Body of pancreas (tissue), 4 donors: ENCODE data around the gene ENTPD2. TPM values are rescaled to one million over a fixed set of nuclear protein-coding genes. Genes with fewer than 3 reads are reported as not detected.
"Not testable (repeated sequence)": the region's sequence is repeated elsewhere in the genome, so short reads cannot be mapped to it uniquely, and the experiment has no call there.

Experiments used
- ATAC-seq: fragments of 150-250 bp; one replicate; pipeline ENCODE4 v1.9.1; 2016
- DNase-seq, 4 donors: peaks; one replicate each; pipeline ENCODE4 v3.0.0-alpha.2; 2019
- H3K27ac ChIP-seq, 4 donors: fragments of 200-600 bp; sonication (generic); 1 replicate in 3 of 4; 2 replicates in 1 of 4; pipeline versions ENCODE4 v1.5.1 to v1.6.1; 2016 to 2019; ENCODE audit warnings: mild to moderate bottlenecking in 1 of 4, mixed read lengths in 1 of 4, moderate library complexity in 1 of 4
- H3K27me3 ChIP-seq, 2 donors: fragments of 200-600 bp; sonication (generic); one replicate each; pipeline ENCODE4 v1.6.0; 2016; ENCODE audit warnings: mild to moderate bottlenecking in 1 of 2
- H3K36me3 ChIP-seq, 2 donors: fragments of 200-600 bp; sonication (generic); replicated peaks in 1 of 2; 2 replicates each; pipeline ENCODE4 v1.5.1; 2016; ENCODE audit warnings: low read depth in 2 of 2; ENCODE audit not compliant: insufficient read depth in 1 of 2
- H3K4me1 ChIP-seq: fragments of 200-600 bp; sonication (generic); one replicate; pipeline ENCODE4 v1.6.0; 2016
- H3K4me3 ChIP-seq, 2 donors: fragments of 200-600 bp; sonication (generic); 1 replicate in 1 of 2; 2 replicates in 1 of 2; pipeline ENCODE4 v1.5.1; 2016 to 2019
- H3K9me3 ChIP-seq, 3 donors: fragments of 200-600 bp; sonication (generic); 1 replicate in 2 of 3; 2 replicates in 1 of 3; pipeline ENCODE4 v1.5.1; 2016
- CTCF ChIP-seq, 7 experiments: fragments of 450-650 bp in 4 of 7; fragments of 200-600 bp in 3 of 7; sonication (generic) in 3 of 7; IDR thresholded peaks; one replicate each; pipeline ENCODE4 v1.5.1; 2016 to 2019; ENCODE audit warnings: antibody characterized with exemption in 7 of 7
- POLR2A ChIP-seq, 3 donors: fragments of 450-650 bp; IDR thresholded peaks; one replicate each; pipeline ENCODE4 v1.6.1; 2016; ENCODE audit warnings: antibody characterized with exemption in 3 of 3, mild to moderate bottlenecking in 2 of 3
- WGBS, 2 donors: methylation state at CpG; one replicate each; pipeline ENCODE4 v1.1.5; 2017; 5-methylcytosine and 5-hydroxymethylcytosine counted together
- intact Hi-C: fragments of 100-400 bp; cut with DNase I; formaldehyde crosslinking; loops from one replicate; pipeline ENCODE4 v1.15.1; 2023
- total RNA-seq, 2 donors: library from RNA; depleted of rRNA; stranded (reverse); fragments of >200 nt; gene quantifications; one replicate each; pipeline ENCODE4 v1.1.0, GENCODE V29; 2016

The ENTPD2 gene
- total RNA-seq, 2 donors from 2014 or later = 1.3 to 1.6 TPM

- TF ChIP-seq CTCF (IDR thresholded peaks at IDR 0.05) (peak; percentile 91 to 97 (median 94)), POLR2A (IDR thresholded peaks at IDR 0.05) (no peak)
- H3K27me3 ChIP-seq = no peaks in the 10 kb centered on the region
- 41 to 65% methylated on average over 12 to 55 of the region's 55 CpGs for WGBS, 2 donors
- peaks cover 6% of the 10 kb centered on the region for H3K4me1 ChIP-seq
- H3K27ac ChIP-seq = no peak overlapping the region
- intact Hi-C loops = loop anchor here (2.0 kb wide), 1 partner anchor 15 kb away; no protein-coding TSS in a partner anchor
- H3K9me3 ChIP-seq = no peaks in the 10 kb centered on the region
- ATAC-seq (peak; percentile 76), DNase-seq (peak; percentile 64 to 76 (median 74))
- H3K36me3 ChIP-seq = no peaks in the 10 kb centered on the region
- H3K4me3 ChIP-seq = no peak overlapping the region
These were observed 10.4 kb upstream of the ENTPD2 start for GRCh38 chr9:137064027-137064879.

DNA sequence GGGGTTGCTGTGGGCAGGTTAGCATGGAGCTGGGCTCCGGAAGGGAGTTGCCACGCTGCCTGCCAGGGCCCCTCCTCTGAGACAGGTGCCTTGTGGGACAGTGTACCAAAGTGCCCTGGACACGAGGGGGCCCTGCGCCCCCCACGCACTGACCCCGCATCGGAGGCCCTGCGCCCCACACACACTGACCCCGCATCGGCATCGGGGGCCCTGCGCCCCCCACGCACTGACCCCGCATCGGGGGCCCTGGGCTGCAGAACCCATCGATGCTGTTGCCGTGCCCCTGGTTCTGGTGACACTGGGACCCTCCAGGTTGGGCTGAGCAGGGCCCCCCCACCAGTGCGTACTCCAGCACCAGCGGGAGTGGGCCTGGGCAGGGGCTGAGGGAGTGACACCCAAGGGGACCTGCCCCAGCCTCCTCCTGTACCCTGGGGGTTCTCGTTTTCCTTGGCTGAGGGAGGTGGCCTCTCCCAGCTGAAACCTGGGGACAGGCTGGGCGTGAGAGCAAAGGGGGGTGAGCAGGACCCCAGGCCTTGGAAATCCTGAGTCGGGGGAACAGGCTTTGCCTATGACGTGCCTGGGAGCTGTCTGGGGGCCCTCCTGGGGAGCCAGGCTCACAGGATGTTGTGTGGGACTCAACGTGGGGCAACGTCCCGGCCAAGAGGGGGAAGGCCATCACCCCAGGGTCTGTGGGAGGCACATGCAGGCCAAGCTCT lies 9.6 kb upstream of the ENTPD2 start:
- no peak overlapping the region for H3K4me3 ChIP-seq
- intact Hi-C loops = loop anchor here (2.0 kb wide), 1 partner anchor 15 kb away; no protein-coding TSS in a partner anchor
- no peaks in the 10 kb centered on the region for H3K36me3 ChIP-seq
- ATAC-seq = no peak
- no peaks in the 10 kb centered on the region for H3K9me3 ChIP-seq
- H3K4me1 ChIP-seq = peaks cover 6% of the 10 kb centered on the region
- no peaks in the 10 kb centered on the region for H3K27me3 ChIP-seq
- no peak overlapping the region for H3K27ac ChIP-seq
- TF ChIP-seq CTCF (IDR thresholded peaks at IDR 0.05) = no peak
- no peak for TF ChIP-seq POLR2A (IDR thresholded peaks at IDR 0.05)
- WGBS, 2 donors = 69% methylated on average over 18 of the region's 26 CpGs; no CpG with 5 or more reads in 1 of the 2 donors
- DNase-seq = no peak

GRCh38 chr9:137062798-137063197 lies 8.9 kb upstream of the ENTPD2 start:
- DNase-seq, H3K4me1 ChIP-seq, intact Hi-C loops, ATAC-seq, H3K9me3 ChIP-seq, H3K36me3 ChIP-seq, H3K4me3 ChIP-seq, H3K27ac ChIP-seq, H3K27me3 ChIP-seq: not testable (repeated sequence)
- 89% methylated on average over 9 of the region's 9 CpGs; no CpG with 5 or more reads in 1 of the 2 donors for WGBS, 2 donors

DNA sequence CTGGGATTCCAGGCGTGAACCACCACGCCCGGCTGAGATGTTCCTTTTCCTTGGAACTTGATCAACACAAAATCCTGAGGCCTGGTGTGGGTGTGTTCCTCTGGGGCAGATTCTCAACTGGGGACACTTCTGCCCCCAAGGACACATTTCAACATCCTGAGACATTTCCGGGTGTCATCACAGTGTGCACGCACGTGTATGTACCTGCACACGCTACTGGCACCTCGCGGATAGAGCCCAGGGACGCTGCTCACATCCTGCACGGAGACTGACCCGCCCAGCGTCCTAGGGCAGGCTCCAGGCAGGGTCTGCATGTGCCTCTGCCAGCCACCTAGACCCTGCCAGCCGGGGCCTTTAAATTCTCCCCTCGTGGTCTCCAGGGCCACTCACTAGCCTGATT lies 8.5 kb upstream of the ENTPD2 start:
- no peaks in the 10 kb centered on the region for H3K9me3 ChIP-seq
- no peak for TF ChIP-seq POLR2A (IDR thresholded peaks at IDR 0.05)
- TF ChIP-seq CTCF (IDR thresholded peaks at IDR 0.05) = no peak
- intact Hi-C loops = no loop called here

GRCh38 chr9:137058521-137059234 lies 4.8 kb upstream of the ENTPD2 start:
- ATAC-seq (no peak), DNase-seq (no peak)
- H3K9me3 ChIP-seq = no peaks in the 10 kb centered on the region
- no peak overlapping the region for H3K27ac ChIP-seq
- H3K4me3 ChIP-seq = no peak overlapping the region
- intact Hi-C loops = no loop called here
- H3K36me3 ChIP-seq = no peaks in the 10 kb centered on the region
- TF ChIP-seq CTCF (IDR thresholded peaks at IDR 0.05) (no peak), POLR2A (IDR thresholded peaks at IDR 0.05) (no peak)
- peaks cover 27% of the 10 kb centered on the region for H3K4me1 ChIP-seq
- H3K27me3 ChIP-seq = no peaks in the 10 kb centered on the region
- 85% methylated on average over 9 of the region's 9 CpGs for WGBS, 2 donors

More for the DNA sequence above, 8.5 kb upstream of the ENTPD2 start:
- no peaks in the 10 kb centered on the region for H3K36me3 ChIP-seq
- DNase-seq = no peak
- no peaks in the 10 kb centered on the region for H3K27me3 ChIP-seq
- WGBS, 2 donors = 90% methylated on average over 3 to 15 of the region's 15 CpGs
- H3K27ac ChIP-seq = no peak overlapping the region
- H3K4me3 ChIP-seq = no peak overlapping the region
- H3K4me1 ChIP-seq = peaks cover 6% of the 10 kb centered on the region
- no peak for ATAC-seq
